ENCODE results near the gene CA12.

- no peak for TF ChIP-seq TAF1 (conservative IDR thresholded peaks at IDR 0.05)
- no peak for TF ChIP-seq CTCF (IDR thresholded peaks at IDR 0.05; ENCODE audit: low read depth, low read length, missing input control)
- TF ChIP-seq ATF3 (IDR thresholded peaks at IDR 0.05), result no peak
- TF ChIP-seq GABPA (IDR thresholded peaks at IDR 0.05 in 1 of 2, conservative IDR thresholded peaks at IDR 0.05 in 1 of 2), result no peak
- no peak for TF ChIP-seq JUND (IDR thresholded peaks at IDR 0.05)
- no peak for TF ChIP-seq MAX (IDR thresholded peaks at IDR 0.05)
- no peak for TF ChIP-seq SP1 (IDR thresholded peaks at IDR 0.05)
- TF ChIP-seq ZBTB33 (IDR thresholded peaks at IDR 0.05), result no peak
- TF ChIP-seq RAD21 (IDR thresholded peaks at IDR 0.05), result no peak
- TF ChIP-seq YY1 (IDR thresholded peaks at IDR 0.05), result no peak
- no peak for TF ChIP-seq REST (IDR thresholded peaks at IDR 0.05)
- TF ChIP-seq RXRA (IDR thresholded peaks at IDR 0.05), result no peak
These were observed 31.4 kb downstream of the CA12 start for GRCh38 chr15:63350178-63350621.
